Activated CD4-positive, CD25-positive, alpha-beta regulatory T cell (primary cell): ENCODE results near the gene TTLL5.

Source experiments
- DNase-seq, 4 experiments: peaks; one replicate each; lab custom pipeline; 2025; lab: John Stamatoyannopoulos, UW

The TTLL5 gene

GRCh38 chr14:75861161-75861621 is 200.1 kb downstream of the TTLL5 start:
- no peak for DNase-seq

DNA sequence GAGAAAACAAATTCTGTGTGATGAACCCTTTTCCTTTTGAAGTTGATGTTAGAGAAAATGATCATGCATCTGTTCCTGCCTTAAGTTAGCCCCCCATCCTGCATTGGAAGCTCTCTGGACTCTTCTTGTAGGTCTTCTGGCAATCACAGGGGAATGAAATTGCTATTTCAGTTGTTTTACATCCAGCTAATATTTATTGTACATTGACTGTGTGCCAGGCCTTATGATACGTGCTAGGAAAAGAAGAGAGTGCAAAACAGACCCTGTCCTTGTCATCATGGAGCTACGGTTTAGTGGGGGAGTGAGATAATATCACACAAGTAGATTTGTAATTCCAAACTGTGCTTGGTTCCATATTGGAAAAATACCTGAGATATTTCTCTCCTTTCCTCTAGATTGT is 202.2 kb downstream of the TTLL5 start:
- no peak for DNase-seq

GRCh38 chr14:75864352-75864751 is 203.3 kb downstream of the TTLL5 start:
- DNase-seq: no peak

GRCh38 chr14:75865531-75865930 is 204.5 kb downstream of the TTLL5 start:
- no peak for DNase-seq

GRCh38 chr14:75866970-75867369 is 205.9 kb downstream of the TTLL5 start:
- DNase-seq: no peak

- no peak for DNase-seq
Measured at GRCh38 chr14:75871181-75871880, 210.3 kb downstream of the TTLL5 start.

DNA sequence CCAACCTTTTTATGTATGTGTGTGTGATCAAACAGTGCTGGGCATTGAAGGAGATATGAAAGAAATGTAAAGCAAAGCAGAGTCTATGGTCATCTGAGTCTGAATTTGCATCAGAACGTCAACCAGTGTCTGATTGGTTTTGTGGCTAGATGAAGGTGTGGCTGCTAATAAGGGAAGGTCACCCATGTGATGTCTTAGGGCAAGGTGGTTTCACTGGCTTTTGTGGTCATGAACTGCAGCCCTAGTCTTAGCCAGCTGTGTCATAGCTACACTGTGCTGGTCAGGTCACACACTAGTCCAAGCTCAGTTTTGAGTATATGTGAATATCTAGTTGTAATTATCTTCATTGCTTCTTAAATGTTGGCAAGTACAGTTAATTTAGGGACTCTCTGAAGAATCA is 214.9 kb downstream of the TTLL5 start:
- DNase-seq: no peak

DNA sequence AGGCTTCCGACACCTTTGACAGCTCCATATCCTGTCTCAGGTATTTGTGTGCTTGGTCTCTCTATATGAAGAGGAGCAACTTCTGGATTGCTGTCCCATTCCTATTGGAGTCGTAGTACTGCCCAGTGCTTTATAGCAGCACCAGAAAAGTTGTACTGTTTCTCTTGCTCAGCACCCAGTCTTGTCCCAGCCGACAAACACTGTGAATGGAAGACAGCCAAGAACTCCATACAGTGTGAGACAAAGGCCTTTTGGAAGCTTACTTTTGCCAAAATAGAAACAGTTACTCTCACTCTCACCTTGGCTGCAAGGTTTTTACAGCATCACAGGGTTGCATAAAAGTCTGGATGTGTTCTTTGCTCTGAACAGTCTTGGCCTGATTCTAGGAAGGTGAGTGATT is 215.5 kb downstream of the TTLL5 start:
- no peak for DNase-seq

- DNase-seq: no peak
Measured at GRCh38 chr14:75877292-75877691, 216.2 kb downstream of the TTLL5 start.

DNA sequence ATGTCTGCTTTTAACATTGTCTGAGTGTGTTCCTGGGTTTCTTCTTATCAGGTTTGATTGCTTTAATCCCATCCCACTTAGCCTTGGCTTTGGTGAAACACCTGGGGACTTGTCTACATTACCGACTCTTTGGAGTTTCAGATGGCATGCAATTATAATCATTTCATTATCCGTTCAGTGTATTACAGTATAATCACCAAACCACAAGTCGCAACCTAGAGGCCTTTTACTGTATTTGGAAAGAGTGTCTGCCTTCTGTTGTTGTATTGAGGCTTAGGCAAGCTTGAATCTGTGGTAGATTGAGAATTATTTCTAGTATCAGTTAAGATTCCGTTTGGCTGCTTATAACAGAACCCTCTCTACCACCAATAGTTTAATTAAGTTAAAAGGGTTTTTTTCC is 216.8 kb downstream of the TTLL5 start:
- DNase-seq: no peak

DNA sequence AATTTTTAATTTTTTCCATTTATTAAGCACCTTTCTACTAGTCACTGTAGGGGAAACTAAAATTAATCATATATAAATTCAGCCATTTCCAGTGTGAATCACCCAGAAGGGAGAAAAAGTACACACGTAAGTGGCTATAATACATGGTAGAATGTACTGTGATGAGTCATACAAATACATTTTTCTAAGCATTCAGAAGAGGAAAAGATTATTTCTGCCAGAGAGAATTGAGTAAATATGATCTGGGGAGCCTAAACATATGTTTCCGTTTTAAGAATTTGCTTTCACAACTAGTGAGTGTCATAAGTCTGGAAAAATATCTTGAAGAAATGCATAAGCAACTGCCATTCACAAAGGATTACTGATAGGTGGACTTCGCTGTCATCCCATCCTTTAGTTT is 218.0 kb downstream of the TTLL5 start:
- DNase-seq: no peak

DNA sequence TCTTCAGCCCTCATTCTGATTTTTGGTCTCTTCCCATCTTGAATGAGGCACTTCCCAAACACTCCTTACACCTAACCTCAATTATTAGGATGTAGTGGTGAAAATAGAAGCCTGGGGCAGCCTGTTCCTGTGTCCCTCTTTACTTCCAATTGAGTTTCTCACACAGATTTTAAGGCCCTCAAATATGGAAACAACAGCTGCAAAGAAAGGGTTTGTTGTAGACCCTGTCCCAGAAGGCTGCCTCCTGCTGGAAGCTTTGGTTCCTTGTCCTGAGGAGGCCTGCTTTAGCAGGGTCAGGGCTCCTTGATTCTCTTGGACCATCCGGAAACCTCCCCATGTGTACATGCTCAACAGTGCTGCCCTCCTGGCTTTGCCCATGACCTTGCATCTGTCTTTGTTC is 219.5 kb downstream of the TTLL5 start:
- no peak for DNase-seq

- DNase-seq: no peak
Measured at GRCh38 chr14:75881994-75882393, 220.9 kb downstream of the TTLL5 start.

DNA sequence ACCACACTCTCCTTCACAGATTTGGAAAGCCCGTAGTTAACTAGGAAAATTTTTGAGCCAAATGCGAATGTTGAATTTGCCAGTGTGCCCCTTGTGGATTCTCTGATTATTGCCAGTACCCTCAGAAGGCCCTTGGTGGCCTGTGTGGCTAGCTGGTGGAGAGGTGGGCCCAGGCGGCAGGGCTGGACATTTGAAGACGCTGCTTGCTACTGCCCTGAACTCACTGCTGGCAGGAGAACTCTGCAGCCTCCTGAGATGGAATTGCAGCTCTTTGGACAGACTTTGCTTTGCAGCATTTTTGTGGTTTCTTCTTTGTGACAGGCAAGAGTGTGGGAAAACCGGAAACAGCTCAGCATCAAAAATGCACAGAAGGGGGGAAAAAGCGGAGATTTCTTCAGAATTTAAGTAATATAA is 223.2 kb downstream of the TTLL5 start:
- DNase-seq: no peak

- DNase-seq: no peak
Measured at GRCh38 chr14:75885829-75886228, 224.8 kb downstream of the TTLL5 start.

DNA sequence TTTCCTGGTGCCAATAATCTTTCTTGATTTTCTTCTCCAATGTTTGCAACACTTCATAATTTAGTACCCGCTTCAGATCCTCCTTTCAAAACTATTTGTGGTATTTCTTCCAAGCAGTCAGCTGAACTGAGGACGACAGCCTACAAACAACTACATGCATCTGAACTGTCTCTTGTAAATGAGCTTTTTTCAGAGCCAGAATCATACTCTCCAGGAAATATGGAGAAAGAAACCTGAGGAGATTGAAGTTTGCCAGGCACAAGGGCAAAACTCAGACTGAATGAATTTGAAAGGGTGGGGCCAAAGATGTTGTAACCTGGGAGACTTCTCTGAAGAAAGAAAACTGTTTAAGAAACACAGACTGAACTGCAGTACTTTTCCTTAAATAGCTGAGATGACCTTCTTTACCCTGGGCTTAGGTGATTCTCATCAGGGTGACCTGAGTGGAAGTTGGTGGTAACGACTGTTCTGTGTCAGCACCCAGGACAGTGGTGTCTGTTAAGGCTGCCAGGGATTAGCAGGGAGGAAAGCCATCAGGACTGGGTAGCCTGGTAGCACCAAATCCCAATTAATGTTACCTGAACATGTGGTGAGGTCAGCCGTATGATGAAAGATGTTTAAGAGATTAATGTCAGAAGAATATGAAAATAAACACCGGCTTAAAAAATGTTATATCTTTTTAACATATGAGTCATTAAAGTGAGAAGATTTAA is 225.7 kb downstream of the TTLL5 start:
- DNase-seq: no peak

GRCh38 chr14:75888945-75889344 is 227.9 kb downstream of the TTLL5 start:
- DNase-seq: no peak

DNA sequence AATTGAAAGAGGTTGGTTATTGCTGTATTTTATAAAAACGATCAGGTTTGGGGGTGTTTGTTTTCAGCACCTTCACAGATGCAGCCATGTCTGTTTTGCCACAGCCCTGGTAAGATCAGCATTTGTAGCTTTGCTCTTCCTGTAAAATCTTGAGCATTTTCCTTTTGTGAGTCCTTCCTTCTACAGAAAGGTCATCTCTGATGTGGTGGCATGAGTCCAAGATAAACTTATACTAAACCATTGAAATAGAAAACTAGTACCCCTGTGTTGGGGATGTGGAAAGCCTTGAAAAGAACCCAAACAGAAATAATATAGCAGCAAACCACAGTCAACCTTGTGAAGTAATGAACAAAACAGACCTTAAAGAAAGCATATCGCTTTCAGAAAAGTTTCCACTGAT is 235.3 kb downstream of the TTLL5 start:
- DNase-seq: no peak

- DNase-seq: no peak
Measured at GRCh38 chr14:75904311-75904710, 243.3 kb downstream of the TTLL5 start.

DNA sequence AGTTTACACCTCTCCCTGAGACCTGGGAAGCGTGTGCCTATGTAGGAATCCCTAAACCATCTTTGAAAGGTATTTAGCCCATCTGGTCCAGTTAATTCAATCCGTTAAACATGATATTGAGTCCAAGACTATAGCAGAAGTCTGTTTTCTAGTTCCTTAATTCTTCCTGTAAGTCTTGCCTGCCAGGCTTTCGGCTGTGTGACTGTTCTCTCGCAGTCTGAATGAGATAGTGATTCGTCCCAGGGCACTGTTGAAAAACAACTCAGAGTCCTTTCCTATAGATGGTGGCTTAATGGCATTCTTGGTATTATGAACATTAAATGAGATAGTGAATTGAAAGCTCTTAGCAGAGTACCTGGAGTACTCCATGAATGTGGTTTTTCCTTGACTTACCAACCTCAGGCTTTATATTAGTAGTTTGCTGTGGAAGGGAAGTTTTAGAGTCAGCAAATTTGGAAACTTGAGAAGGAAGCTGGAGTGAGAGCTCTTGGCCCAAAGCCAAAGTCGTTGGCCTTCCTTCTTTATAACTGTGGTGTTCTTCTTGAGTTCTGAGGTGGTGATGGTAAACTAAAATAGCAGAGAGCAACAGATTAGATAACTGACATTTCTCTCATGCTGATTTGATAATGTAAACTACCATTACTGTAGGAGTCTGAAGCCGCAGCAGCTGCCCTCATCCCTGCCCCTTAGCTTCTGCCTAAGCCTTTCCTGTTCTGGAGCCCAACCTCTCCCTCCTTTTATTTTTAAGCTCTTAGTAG is 244.3 kb downstream of the TTLL5 start:
- no peak for DNase-seq

- no peak for DNase-seq
Measured at GRCh38 chr14:75906228-75906627, 245.2 kb downstream of the TTLL5 start.

DNA sequence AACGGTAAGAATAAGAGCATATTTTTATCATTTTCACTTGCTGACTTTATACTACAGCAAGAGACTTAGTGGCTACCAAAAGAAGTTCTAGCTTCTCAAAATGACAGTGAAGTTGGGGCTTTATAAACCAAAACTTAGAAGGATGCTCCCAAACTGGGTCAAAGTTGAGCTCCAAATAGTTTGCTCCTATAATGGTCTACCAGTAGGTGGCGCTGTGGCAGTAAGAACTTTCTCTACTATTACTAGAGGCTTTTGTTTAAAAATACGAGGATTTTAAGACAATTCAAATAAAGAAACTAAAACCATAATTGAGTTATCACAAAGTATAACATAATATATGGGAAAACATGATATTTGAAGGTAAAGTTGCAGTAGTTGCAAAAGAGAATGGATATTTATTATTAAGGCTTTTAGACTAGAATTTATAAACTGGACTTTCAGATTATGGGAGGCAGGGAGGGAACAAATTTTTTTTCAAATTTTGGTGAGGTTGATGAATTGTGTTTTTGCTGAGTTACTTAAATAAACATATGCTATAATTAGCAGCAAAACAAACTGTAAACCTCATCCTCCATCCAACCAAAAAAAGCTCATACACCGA is 245.7 kb downstream of the TTLL5 start:
- peak; percentile 41 to 54 (median 50) for DNase-seq
